Nephron (organoid): Measurements from ENCODE around the gene CLASP2.

Source experiments
- H3K27ac Mint-ChIP-seq, 3 experiments: 2 replicates each; pipeline ENCODE4 v1.8.0; 2020; ENCODE audit warnings: mixed read lengths in 3 of 3, mild to moderate bottlenecking in 2 of 3, moderate library complexity in 1 of 3
- H3K27me3 Mint-ChIP-seq: 2 replicates; pipeline ENCODE4 v1.8.0; 2021; ENCODE audit warnings: low read depth, mild to moderate bottlenecking, moderate library complexity, mixed read lengths
- H3K36me3 Mint-ChIP-seq: 2 replicates; pipeline ENCODE4 v1.8.0; 2020; ENCODE audit warnings: low read depth, mixed read lengths
- H3K4me1 Mint-ChIP-seq: 2 replicates; pipeline ENCODE4 v1.8.0; 2020; ENCODE audit warnings: mixed read lengths
- H3K4me3 Mint-ChIP-seq, 3 experiments: 2 replicates each; pipeline ENCODE4 v1.8.0; 2020; ENCODE audit warnings: mild to moderate bottlenecking in 3 of 3, mixed read lengths in 3 of 3, moderate library complexity in 2 of 3
- H3K9me3 Mint-ChIP-seq: 2 replicates; pipeline ENCODE4 v1.8.0; 2020; ENCODE audit warnings: mixed read lengths
- TF ChIP-seq, protein P1 (sequence below), 3 experiments: fragments of 200-600 bp; sonication (generic); IDR thresholded peaks; one replicate each; pipeline ENCODE4 v1.5.0; 2021; ENCODE audit warnings: antibody characterized with exemption in 3 of 3; ENCODE audit not compliant: unreplicated experiment in 3 of 3

The CLASP2 gene

DNA sequence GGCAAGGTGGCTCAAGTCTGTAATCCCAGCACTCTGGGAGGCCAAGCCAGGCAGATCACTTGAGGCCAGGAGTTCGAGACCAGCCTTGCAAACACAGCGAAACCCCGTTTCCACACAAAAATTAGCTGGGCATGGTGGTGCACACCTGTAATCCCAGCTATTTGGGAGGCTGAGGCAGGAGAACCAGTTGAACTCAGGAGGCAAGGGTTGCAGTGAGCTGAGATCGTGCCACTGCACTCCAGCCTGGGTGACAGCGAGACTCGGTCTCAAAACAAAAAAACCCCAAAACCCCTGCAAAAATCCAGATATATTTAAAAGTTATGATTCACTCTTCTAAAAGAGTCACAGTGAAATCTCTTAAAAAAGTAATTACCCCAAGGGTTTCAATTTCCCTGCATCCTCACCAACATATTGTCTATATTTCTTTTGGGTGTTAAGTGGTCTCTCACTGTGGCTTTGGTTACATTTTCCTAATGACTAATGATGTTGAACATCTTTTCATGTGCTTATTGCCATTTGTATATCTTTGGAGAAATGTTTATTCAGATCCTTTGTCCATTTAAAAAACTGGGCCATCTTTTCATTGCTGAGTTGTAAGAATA is 204.7 kb downstream of the CLASP2 start:
- peaks cover 58% of the 10 kb centered on the region for H3K36me3 Mint-ChIP-seq
- H3K27me3 Mint-ChIP-seq = no peaks in the 10 kb centered on the region

DNA sequence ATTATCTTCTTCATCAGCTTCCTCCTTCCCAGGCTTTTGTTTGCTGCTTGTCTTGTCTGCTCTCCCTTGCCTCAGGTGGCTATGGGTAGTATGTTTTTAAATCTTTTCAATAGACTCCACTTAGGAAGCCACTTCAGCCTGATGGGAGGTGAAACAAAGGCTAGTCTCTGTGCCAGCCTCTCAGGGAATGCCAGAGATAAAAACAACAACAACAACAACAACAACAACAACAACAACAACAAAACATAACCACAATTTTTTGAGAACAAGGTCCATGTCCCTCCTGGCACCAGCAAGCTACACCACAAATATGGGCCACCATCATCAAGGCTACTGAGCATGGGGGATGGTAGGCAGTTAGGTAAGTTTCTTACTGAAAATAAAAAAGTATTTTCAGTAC is 213.0 kb downstream of the CLASP2 start:
- H3K36me3 Mint-ChIP-seq = peaks cover 84% of the 10 kb centered on the region
- TF ChIP-seq, protein P1, sequence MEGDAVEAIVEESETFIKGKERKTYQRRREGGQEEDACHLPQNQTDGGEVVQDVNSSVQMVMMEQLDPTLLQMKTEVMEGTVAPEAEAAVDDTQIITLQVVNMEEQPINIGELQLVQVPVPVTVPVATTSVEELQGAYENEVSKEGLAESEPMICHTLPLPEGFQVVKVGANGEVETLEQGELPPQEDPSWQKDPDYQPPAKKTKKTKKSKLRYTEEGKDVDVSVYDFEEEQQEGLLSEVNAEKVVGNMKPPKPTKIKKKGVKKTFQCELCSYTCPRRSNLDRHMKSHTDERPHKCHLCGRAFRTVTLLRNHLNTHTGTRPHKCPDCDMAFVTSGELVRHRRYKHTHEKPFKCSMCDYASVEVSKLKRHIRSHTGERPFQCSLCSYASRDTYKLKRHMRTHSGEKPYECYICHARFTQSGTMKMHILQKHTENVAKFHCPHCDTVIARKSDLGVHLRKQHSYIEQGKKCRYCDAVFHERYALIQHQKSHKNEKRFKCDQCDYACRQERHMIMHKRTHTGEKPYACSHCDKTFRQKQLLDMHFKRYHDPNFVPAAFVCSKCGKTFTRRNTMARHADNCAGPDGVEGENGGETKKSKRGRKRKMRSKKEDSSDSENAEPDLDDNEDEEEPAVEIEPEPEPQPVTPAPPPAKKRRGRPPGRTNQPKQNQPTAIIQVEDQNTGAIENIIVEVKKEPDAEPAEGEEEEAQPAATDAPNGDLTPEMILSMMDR (IDR thresholded peaks at IDR 0.05; ENCODE audit: unreplicated experiment in 3 of 3) = no peak
- H3K4me1 Mint-ChIP-seq = no peaks in the 10 kb centered on the region

More for the DNA sequence above, 204.7 kb downstream of the CLASP2 start:
- H3K9me3 Mint-ChIP-seq = no peaks in the 10 kb centered on the region
- no peaks in the 10 kb centered on the region for H3K4me1 Mint-ChIP-seq
- TF ChIP-seq, protein P1 (IDR thresholded peaks at IDR 0.05; ENCODE audit: unreplicated experiment in 3 of 3) = no peak
- H3K4me3 Mint-ChIP-seq = no peak overlapping the region
- no peak overlapping the region for H3K27ac Mint-ChIP-seq

DNA sequence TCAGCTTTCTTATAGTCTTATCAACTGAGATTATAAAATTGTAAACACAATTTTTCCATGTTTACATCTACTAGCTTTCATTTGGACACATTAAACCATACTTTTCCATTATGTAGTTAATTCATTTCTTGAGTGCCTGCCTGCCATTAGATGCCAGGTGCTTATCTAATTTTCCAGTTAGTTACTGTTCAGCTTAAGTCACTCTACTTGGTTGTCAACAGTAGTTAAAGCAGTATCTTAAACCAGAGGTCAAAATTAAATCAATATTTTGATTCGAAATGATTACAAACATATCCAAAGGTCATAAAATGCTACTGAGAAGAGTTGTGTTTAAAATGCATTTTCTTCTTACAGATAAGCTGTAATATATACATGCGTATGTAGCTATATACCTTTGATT is 221.6 kb downstream of the CLASP2 start:
- TF ChIP-seq, protein P1 (IDR thresholded peaks at IDR 0.05; ENCODE audit: unreplicated experiment in 3 of 3) = no peak
- H3K9me3 Mint-ChIP-seq = no peaks in the 10 kb centered on the region
- peaks cover 37% of the 10 kb centered on the region for H3K36me3 Mint-ChIP-seq
- no peak overlapping the region for H3K4me3 Mint-ChIP-seq
- no peaks in the 10 kb centered on the region for H3K27me3 Mint-ChIP-seq
- no peaks in the 10 kb centered on the region for H3K4me1 Mint-ChIP-seq
- H3K27ac Mint-ChIP-seq = no peak overlapping the region

More for the DNA sequence above, 213.0 kb downstream of the CLASP2 start:
- no peak overlapping the region for H3K27ac Mint-ChIP-seq
- peaks cover 11% of the 10 kb centered on the region for H3K9me3 Mint-ChIP-seq
- no peaks in the 10 kb centered on the region for H3K27me3 Mint-ChIP-seq
- H3K4me3 Mint-ChIP-seq = no peak overlapping the region

DNA sequence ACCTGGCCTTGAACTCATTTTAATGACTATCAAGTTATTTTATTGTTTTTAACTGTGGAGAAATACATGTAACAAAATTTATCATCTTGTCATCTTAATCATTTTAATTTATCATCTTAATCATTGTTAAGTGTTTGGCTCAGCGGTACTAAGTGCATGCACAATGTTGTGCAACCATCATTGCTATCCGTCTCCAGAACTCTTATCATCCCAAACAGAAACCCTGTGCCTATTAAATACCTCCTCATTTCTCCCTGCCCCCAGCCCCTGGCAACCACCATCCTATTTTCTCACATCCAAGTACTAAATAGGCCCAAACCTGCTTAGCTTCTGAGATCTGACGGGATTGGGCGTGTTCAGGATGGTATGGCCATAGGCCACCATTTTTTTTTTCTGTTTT is 226.3 kb downstream of the CLASP2 start:
- Mint-ChIP-seq H3K4me1 (no peaks in the 10 kb centered on the region), H3K27ac (no peak overlapping the region), H3K9me3 (no peaks in the 10 kb centered on the region), H3K4me3 (no peak overlapping the region), H3K36me3 (peaks cover under 1% of the 10 kb centered on the region), H3K27me3 (no peaks in the 10 kb centered on the region)
- TF ChIP-seq, protein P1 (IDR thresholded peaks at IDR 0.05; ENCODE audit: unreplicated experiment in 3 of 3) = no peak

DNA sequence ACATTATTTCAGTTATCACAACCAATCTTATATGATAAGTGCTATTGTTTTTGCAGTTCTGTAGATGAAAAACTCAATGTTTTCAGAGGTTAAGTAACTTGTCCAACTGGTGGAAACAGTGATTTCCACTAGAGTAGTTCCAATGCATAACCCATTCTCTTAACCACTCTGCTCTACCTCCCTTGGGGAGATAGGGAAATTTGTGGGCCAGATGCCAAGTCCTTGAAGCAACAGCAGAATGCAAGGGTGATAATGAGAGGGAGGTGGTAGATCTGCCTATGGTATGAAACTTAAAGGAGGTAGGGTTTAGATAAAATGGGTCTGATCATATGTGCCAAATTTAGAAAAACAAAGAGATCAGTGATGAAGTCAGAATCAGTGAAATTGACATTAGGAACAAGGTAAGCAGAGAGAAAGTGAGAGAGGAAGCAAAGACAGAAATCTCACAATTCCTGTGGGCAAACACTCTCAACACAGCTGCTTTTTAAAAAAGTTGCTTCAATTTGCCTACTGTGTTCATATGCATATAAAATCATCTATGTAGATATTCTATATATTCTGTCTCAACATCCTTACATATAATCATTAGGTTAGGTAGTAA is 227.3 kb downstream of the CLASP2 start:
- no peaks in the 10 kb centered on the region for H3K36me3 Mint-ChIP-seq
- no peaks in the 10 kb centered on the region for H3K9me3 Mint-ChIP-seq
- no peak overlapping the region for H3K27ac Mint-ChIP-seq
- no peaks in the 10 kb centered on the region for H3K4me1 Mint-ChIP-seq
- TF ChIP-seq, protein P1 (IDR thresholded peaks at IDR 0.05; ENCODE audit: unreplicated experiment in 3 of 3) = no peak
- no peak overlapping the region for H3K4me3 Mint-ChIP-seq
- H3K27me3 Mint-ChIP-seq = no peaks in the 10 kb centered on the region

DNA sequence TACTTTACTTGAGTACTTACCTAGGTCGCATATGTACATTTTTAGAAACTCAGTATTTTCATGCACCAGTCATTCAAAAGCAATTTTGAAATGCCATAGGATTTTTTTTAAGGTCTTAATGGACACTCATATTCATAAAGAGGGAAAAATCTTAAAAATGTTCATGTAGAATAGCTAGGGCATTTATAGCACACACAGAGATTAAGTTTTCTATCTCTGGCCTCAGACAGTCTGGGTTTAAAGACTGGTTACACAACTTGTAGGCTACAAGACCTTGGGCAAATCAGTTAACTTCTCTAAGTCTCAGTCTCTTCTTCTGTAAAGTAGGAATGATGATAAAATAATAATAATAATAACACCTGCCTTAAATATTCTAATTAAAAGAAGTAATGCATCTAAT is 229.4 kb downstream of the CLASP2 start:
- Mint-ChIP-seq H3K27ac (no peak overlapping the region), H3K9me3 (no peaks in the 10 kb centered on the region), H3K4me3 (no peak overlapping the region), H3K4me1 (no peaks in the 10 kb centered on the region), H3K36me3 (no peaks in the 10 kb centered on the region), H3K27me3 (no peaks in the 10 kb centered on the region)
- TF ChIP-seq, protein P1 (IDR thresholded peaks at IDR 0.05; ENCODE audit: unreplicated experiment in 3 of 3) = no peak
